OCI-LY3 (cell line): ENCODE results near the gene MDP1.

Source experiments
- H2AFZ ChIP-seq: fragments of 200-600, 300-600 bp; shearing (Covaris generic); 2 replicates; pipeline ENCODE4 v1.6.0; 2014; ENCODE audit warnings: antibody characterized with exemption, low read depth, low read length
- H3K27ac ChIP-seq: fragments of 200-600, 300-600 bp; sonication (generic); 2 replicates; pipeline ENCODE4 v1.5.1; 2014; ENCODE audit warnings: mild to moderate bottlenecking, low read length, moderate library complexity, mixed read lengths
- H3K27me3 ChIP-seq: fragments of 200-600, 300-600 bp; sonication (generic); 2 replicates; pipeline ENCODE4 v1.6.1; 2014; ENCODE audit warnings: low read depth, low read length, mixed read lengths
- H3K36me3 ChIP-seq: fragments of 200-600, 300-600 bp; sonication (generic); replicated peaks from 2 replicates; pipeline ENCODE3; 2014; ENCODE audit warnings: low read depth, low read length, mixed read lengths
- H3K4me1 ChIP-seq: fragments of 300-600, 200-600 bp; sonication (generic); 2 replicates; pipeline ENCODE4 v1.6.1; 2014; ENCODE audit warnings: low read length, mixed read lengths
- H3K4me2 ChIP-seq: fragments of 200-600, 300-600 bp; sonication (generic); 2 replicates; pipeline ENCODE4 v1.6.1; 2014; ENCODE audit warnings: low read length, mixed read lengths
- H3K4me3 ChIP-seq: fragments of 300-600, 200-600 bp; sonication (generic); 2 replicates; pipeline ENCODE4 v1.5.1; 2014; ENCODE audit warnings: antibody characterized with exemption, mild to moderate bottlenecking, low read length, moderate library complexity
- H3K79me2 ChIP-seq: fragments of 300-600, 200-600 bp; shearing (Covaris generic); 2 replicates; pipeline ENCODE4 v1.6.1; 2014; ENCODE audit warnings: mild to moderate bottlenecking, low read length, mixed read lengths
- H3K9ac ChIP-seq: fragments of 300-600, 200-600 bp; shearing (Covaris generic); 2 replicates; pipeline ENCODE4 v1.6.0; 2014; ENCODE audit warnings: mild to moderate bottlenecking, low read length, moderate library complexity
- H3K9me3 ChIP-seq: fragments of 200-600, 300-600 bp; shearing (Covaris generic); 2 replicates; pipeline ENCODE4 v1.6.1; 2014; ENCODE audit warnings: low read length, mixed read lengths; ENCODE audit not compliant: insufficient read depth
- H4K20me1 ChIP-seq: fragments of 200-600, 300-600 bp; sonication (generic); 2 replicates; pipeline ENCODE4 v1.6.1; 2016; ENCODE audit warnings: low read length, mixed read lengths; ENCODE audit not compliant: insufficient read depth
- EZH2phosphoT487 ChIP-seq: fragments of 200-600 bp; shearing (Covaris generic); IDR thresholded peaks from 2 replicates; pipeline ENCODE4 v1.6.1; 2018; ENCODE audit warnings: antibody characterized with exemption, mixed run types, low read depth
- TF ChIP-seq, protein P1 (sequence below): fragments of 200-600, 300-600 bp; sonication (generic); IDR thresholded peaks from 2 replicates; pipeline ENCODE4 v1.5.1; 2014; ENCODE audit warnings: antibody characterized with exemption, low read length, low read depth

The MDP1 gene

DNA sequence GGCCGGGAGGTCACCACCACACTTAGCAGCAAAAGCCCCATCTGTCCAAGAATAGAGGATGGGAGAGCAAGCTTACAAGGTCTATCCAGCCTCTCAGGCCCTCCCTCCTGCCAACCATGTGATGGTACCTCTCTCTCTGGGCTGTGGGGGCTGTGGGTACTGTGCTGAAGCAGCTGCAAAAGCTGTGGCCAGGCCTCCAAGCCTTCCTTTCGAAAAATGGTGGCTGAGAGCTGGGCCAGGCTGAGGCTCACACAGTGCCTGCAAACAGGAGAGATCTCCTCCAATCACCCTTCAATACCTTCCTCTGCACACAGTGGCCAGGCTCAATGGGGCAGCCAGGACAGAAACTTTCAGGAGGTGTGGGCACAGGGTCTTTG, 28.3 kb downstream of the MDP1 start:
- Histone ChIP-seq H4K20me1 (no peaks in the 10 kb centered on the region), H3K4me3 (peak overlapping the region; percentile 99), H3K36me3 (peaks cover 56% of the 10 kb centered on the region)

DNA sequence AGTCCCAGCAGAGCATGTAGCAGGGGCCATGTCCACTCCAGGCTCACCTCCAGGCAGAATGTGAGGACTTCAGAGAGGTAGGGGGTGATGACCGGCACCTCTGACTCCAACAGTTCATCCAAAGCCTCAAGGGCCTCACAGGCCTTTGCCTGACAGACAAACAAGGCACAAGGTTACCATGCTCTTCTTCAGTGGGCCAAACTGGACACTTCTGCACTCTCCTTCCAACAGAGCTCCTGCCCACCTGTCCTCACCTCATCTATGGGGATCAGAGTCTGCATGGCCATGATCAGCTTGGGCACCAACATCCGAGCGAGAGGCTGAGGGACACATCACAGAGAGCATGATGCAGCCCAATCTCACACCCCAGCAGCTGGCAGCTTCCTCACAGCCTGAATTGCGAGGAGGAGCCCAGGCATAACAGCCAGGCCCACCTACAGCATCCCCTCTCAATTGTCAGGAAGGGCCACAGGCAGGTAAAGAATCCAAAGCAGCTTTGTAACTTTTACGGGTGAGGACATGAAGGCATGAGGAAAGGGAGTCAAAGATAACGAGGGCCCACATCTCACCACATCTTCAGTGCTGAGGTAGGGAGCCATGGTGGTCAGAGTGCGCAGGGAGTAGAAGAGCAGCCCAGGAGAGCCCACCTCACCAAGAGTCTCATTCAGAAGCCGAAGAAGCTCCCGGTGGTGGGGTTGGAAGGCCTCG, 28.9 kb downstream of the MDP1 start:
- Histone ChIP-seq H2AFZ (no peak overlapping the region), H3K79me2 (peaks cover 27% of the 10 kb centered on the region)
- TF ChIP-seq EZH2phosphoT487: no peak
- TF ChIP-seq, protein P1, sequence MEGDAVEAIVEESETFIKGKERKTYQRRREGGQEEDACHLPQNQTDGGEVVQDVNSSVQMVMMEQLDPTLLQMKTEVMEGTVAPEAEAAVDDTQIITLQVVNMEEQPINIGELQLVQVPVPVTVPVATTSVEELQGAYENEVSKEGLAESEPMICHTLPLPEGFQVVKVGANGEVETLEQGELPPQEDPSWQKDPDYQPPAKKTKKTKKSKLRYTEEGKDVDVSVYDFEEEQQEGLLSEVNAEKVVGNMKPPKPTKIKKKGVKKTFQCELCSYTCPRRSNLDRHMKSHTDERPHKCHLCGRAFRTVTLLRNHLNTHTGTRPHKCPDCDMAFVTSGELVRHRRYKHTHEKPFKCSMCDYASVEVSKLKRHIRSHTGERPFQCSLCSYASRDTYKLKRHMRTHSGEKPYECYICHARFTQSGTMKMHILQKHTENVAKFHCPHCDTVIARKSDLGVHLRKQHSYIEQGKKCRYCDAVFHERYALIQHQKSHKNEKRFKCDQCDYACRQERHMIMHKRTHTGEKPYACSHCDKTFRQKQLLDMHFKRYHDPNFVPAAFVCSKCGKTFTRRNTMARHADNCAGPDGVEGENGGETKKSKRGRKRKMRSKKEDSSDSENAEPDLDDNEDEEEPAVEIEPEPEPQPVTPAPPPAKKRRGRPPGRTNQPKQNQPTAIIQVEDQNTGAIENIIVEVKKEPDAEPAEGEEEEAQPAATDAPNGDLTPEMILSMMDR: no peak

More for the DNA sequence above, 28.3 kb downstream of the MDP1 start:
- Histone ChIP-seq H3K27ac (no peak overlapping the region), H2AFZ (no peak overlapping the region), H3K4me1 (peaks cover 15% of the 10 kb centered on the region), H3K9me3 (no peaks in the 10 kb centered on the region), H3K4me2 (peak overlapping the region; percentile 99), H3K9ac (peak overlapping the region; percentile 85), H3K79me2 (peaks cover 33% of the 10 kb centered on the region), H3K27me3 (no peaks in the 10 kb centered on the region)
- TF ChIP-seq, protein P1: no peak
- TF ChIP-seq EZH2phosphoT487: no peak

DNA sequence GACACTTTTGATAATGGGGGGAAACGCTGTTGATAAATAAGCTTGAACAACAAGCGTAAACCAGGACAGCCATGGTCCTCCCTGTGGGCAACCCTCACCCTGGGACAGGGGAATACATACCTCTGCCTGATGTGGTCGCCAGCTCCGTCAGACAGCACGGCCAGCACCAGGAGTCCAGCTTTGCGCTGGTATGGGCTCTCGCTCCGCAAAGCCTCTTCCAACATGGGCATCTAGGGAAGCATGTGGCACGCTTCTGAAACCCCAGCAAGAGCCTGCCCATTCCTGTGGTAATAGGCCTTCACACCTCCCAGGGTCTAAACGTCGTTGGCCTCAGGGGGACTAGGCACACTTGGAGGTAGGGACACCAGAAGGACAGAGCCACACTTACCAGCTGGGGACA, 30.1 kb downstream of the MDP1 start:
- Histone ChIP-seq H3K9ac (no peak overlapping the region), H3K27me3 (no peaks in the 10 kb centered on the region), H3K4me2 (no peak overlapping the region), H3K9me3 (no peaks in the 10 kb centered on the region), H3K4me3 (no peak overlapping the region), H3K36me3 (peaks cover 56% of the 10 kb centered on the region), H3K4me1 (peaks cover 15% of the 10 kb centered on the region), H2AFZ (no peak overlapping the region), H3K79me2 (peaks cover 26% of the 10 kb centered on the region), H3K27ac (no peak overlapping the region), H4K20me1 (no peaks in the 10 kb centered on the region)
- TF ChIP-seq EZH2phosphoT487: no peak
- TF ChIP-seq, protein P1: no peak

More for the DNA sequence above, 28.9 kb downstream of the MDP1 start:
- no peaks in the 10 kb centered on the region for H3K27me3 ChIP-seq
- peak overlapping the region; percentile 99; the same call in 1 of the 2 replicates for H3K4me3 ChIP-seq
- H3K4me2 ChIP-seq: peak overlapping the region; percentile 99
- peaks cover 54% of the 10 kb centered on the region for H3K36me3 ChIP-seq
- H3K27ac ChIP-seq: no peak overlapping the region
- peaks cover 15% of the 10 kb centered on the region for H3K4me1 ChIP-seq
- H3K9me3 ChIP-seq: no peaks in the 10 kb centered on the region
- no peak overlapping the region for H3K9ac ChIP-seq
- no peaks in the 10 kb centered on the region for H4K20me1 ChIP-seq

DNA sequence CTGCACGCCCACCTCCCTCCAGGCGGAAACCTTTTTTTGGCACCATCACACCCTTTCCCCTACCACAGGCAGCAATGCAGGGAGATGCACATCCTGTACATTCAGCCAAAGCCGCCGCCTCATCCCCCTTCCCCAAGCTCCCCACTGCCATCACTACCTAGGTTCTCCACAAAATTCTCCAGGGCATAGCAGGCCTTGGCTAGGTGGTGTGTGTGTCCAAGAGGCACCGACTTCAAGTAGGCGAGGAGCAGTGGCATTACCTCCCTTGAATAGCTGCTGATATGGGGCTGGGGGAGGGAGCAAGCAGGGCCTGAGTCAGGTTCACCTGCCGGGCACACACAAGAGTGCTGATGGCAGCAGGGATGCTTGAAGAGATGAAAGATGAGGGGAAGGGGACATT, 30.8 kb downstream of the MDP1 start:
- no peak overlapping the region for H3K9ac ChIP-seq
- peaks cover 15% of the 10 kb centered on the region for H3K4me1 ChIP-seq
- TF ChIP-seq, protein P1: no peak
- no peak for TF ChIP-seq EZH2phosphoT487
- peaks cover 26% of the 10 kb centered on the region for H3K79me2 ChIP-seq
- H3K4me3 ChIP-seq: no peak overlapping the region
- no peak overlapping the region for H2AFZ ChIP-seq
- H3K27ac ChIP-seq: no peak overlapping the region
- H3K27me3 ChIP-seq: no peaks in the 10 kb centered on the region
- H3K36me3 ChIP-seq: peaks cover 58% of the 10 kb centered on the region
- no peaks in the 10 kb centered on the region for H3K9me3 ChIP-seq
- H4K20me1 ChIP-seq: no peaks in the 10 kb centered on the region
- no peak overlapping the region for H3K4me2 ChIP-seq
